ENCODE measurements around the gene HOXC10.

The HOXC10 gene

GRCh38 chr12:53984901-53985691 lies at the start of gene HOXC10:
Gene HOXC10, plus strand, starts transcription at chr12:53985146. Its CDS starts 114 bp downstream, at chr12:53985260.
- DNase-seq: peak in 18 of 56 donors; percentile 1 to 58 (median 14)

GRCh38 chr12:53935383-53936341 lies 49.3 kb upstream of the HOXC10 start:
- DNase-seq: no peak

GRCh38 chr12:53937099-53937498 lies 47.8 kb upstream of the HOXC10 start:
- DNase-seq: no peak

- DNase-seq: no peak
Measured at GRCh38 chr12:53937596-53938325, 47.2 kb upstream of the HOXC10 start.

GRCh38 chr12:53938326-53939140 lies 46.4 kb upstream of the HOXC10 start, which contains the start of gene HOXC13:
Gene HOXC13, plus strand, starts transcription at chr12:53938831. Its CDS starts 76 bp downstream, at chr12:53938907.
- peak in 1 of 56 donors; percentile 9 for DNase-seq

GRCh38 chr12:53939141-53940108 lies 45.5 kb upstream of the HOXC10 start:
- DNase-seq: no peak

GRCh38 chr12:53940443-53941014 lies 44.4 kb upstream of the HOXC10 start:
- no peak for DNase-seq

- no peak for DNase-seq
Measured at GRCh38 chr12:53941187-53941586, 43.8 kb upstream of the HOXC10 start.

GRCh38 chr12:53941750-53942149 lies 43.2 kb upstream of the HOXC10 start:
- no peak for DNase-seq

GRCh38 chr12:53942467-53942997 lies 42.4 kb upstream of the HOXC10 start:
- no peak for DNase-seq

GRCh38 chr12:53944209-53944608 lies 40.7 kb upstream of the HOXC10 start:
- DNase-seq: no peak

- DNase-seq: no peak
Measured at GRCh38 chr12:53944907-53945847, 39.8 kb upstream of the HOXC10 start.

- DNase-seq: no peak
Measured at GRCh38 chr12:53947743-53948142, 37.2 kb upstream of the HOXC10 start.

- no peak for DNase-seq
Measured at GRCh38 chr12:53948650-53949593, 36.0 kb upstream of the HOXC10 start.

- DNase-seq: no peak
Measured at GRCh38 chr12:53949631-53950436, 35.1 kb upstream of the HOXC10 start.
